HS-27A (cell line): ENCODE results near the gene SEMA3E.
A peak's percentile ranks its signal among the peaks of the same experiment; 100 is the strongest.

ENCODE experiments used
- DNase-seq: peaks from one replicate; pipeline ENCODE4 v3.0.0-alpha.2; 2012; ENCODE audit warnings: low read depth, missing footprints

SEMA3E gene

GRCh38 chr7:83347945-83348444, 300.9 kb downstream of the SEMA3E start:
- peak; percentile 12 for DNase-seq

- no peak for DNase-seq
Measured at GRCh38 chr7:83339907-83340306, 309.0 kb downstream of the SEMA3E start.

- DNase-seq: no peak
Measured at GRCh38 chr7:83338277-83338950, 310.5 kb downstream of the SEMA3E start.

- DNase-seq: no peak
Measured at GRCh38 chr7:83337050-83337449, 311.9 kb downstream of the SEMA3E start.

- no peak for DNase-seq
Measured at GRCh38 chr7:83326223-83326622, 322.7 kb downstream of the SEMA3E start.

GRCh38 chr7:83325083-83325482, 323.9 kb downstream of the SEMA3E start:
- DNase-seq: no peak

- no peak for DNase-seq
Measured at GRCh38 chr7:83324596-83324995, 324.3 kb downstream of the SEMA3E start.

- no peak for DNase-seq
Measured at GRCh38 chr7:83321011-83321410, 327.9 kb downstream of the SEMA3E start.

GRCh38 chr7:83313931-83314330, 335.0 kb downstream of the SEMA3E start:
- no peak for DNase-seq
